HG03097 (cell line): ENCODE data around the gene ARMCX4.
"Not testable (repeated sequence)": the region's sequence is repeated elsewhere in the genome, so short reads cannot be mapped to it uniquely, and the experiment has no call there.

Source experiments
- ATAC-seq: cut with Tn5 transposase; IDR thresholded peaks from one replicate; pipeline ENCODE4 v1.9.1; 2021; ENCODE audit not compliant: unreplicated experiment, low FRiP score

Gene ARMCX4

GRCh38 chrX:101485212-101485949 is at the start of gene ARMCX4:
ARMCX4 (plus strand) TSS chrX:101485456; CDS start chrX:101488590, 3,134 bp downstream.
- ATAC-seq: no peak

GRCh38 chrX:101442085-101442484 is 43.2 kb upstream of the ARMCX4 start:
- no peak for ATAC-seq

- no peak for ATAC-seq
These were observed 36.0 kb upstream of the ARMCX4 start for GRCh38 chrX:101449279-101449678.

GRCh38 chrX:101450085-101450484 is 35.2 kb upstream of the ARMCX4 start:
- no peak for ATAC-seq

- ATAC-seq: no peak
These were observed 34.3 kb upstream of the ARMCX4 start for GRCh38 chrX:101450961-101451360.

GRCh38 chrX:101452056-101452455 is 33.2 kb upstream of the ARMCX4 start:
- no peak for ATAC-seq

- no peak for ATAC-seq
These were observed 24.6 kb upstream of the ARMCX4 start for GRCh38 chrX:101460669-101461068.

GRCh38 chrX:101462892-101463291 is 22.4 kb upstream of the ARMCX4 start:
- no peak for ATAC-seq

- no peak for ATAC-seq
These were observed 6.9 kb upstream of the ARMCX4 start for GRCh38 chrX:101478366-101478765.

GRCh38 chrX:101482296-101482695 is 3.0 kb upstream of the ARMCX4 start:
- ATAC-seq: no peak

- ATAC-seq: no peak
These were observed 1.6 kb upstream of the ARMCX4 start for GRCh38 chrX:101483705-101484104.

- no peak for ATAC-seq
These were observed 1.1 kb upstream of the ARMCX4 start for GRCh38 chrX:101484135-101484534.

- ATAC-seq: no peak
These were observed 3.5 kb downstream of the ARMCX4 start for GRCh38 chrX:101488796-101489195.

- ATAC-seq: no peak
These were observed 6.7 kb downstream of the ARMCX4 start for GRCh38 chrX:101491943-101492342.

GRCh38 chrX:101493225-101493624 is 8.0 kb downstream of the ARMCX4 start:
- ATAC-seq: no peak

GRCh38 chrX:101502929-101503328 is 17.7 kb downstream of the ARMCX4 start:
- ATAC-seq: not testable (repeated sequence)

GRCh38 chrX:101507372-101507771 is 22.1 kb downstream of the ARMCX4 start:
- ATAC-seq: no peak

GRCh38 chrX:101507986-101508385 is 22.7 kb downstream of the ARMCX4 start:
- no peak for ATAC-seq

- ATAC-seq: no peak
These were observed 45.7 kb downstream of the ARMCX4 start for GRCh38 chrX:101530944-101531343.
